GM20431 (cell line): Measurements from ENCODE around the gene USP40.

ENCODE experiments used
- in situ Hi-C: fragments of 300-500 bp; cut with MseI, MboI; formaldehyde crosslinking; loops from one replicate; pipeline ENCODE4 v1.15.0; 2020; ENCODE audit warnings: low sequenced_read_pairs; ENCODE audit not compliant: unreplicated experiment

The USP40 gene

GRCh38 chr2:233499928-233500327 lies 66.7 kb downstream of the USP40 start:
- in situ Hi-C loops: no loop called here

DNA sequence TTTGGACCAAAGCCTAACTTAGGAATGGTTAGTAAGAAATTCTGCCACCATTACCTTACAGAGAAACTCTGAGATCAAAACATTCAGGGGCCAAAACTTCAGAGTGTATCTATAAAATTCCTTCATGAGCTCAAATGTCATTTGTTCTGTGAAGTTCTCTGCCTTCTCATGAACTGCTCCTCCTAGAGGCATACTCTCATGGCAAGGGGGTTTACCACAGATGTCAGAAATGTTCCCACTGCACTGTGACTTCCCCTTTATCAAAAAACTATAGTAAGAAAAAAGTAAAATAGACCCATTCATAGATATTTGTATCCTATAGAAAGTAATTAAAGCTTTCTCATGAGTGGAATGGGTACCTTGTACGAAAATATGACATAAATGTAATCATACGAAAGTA lies 68.5 kb downstream of the USP40 start:
- in situ Hi-C loops: no loop called here

- in situ Hi-C loops: no loop called here
Measured at GRCh38 chr2:233497692-233498091, 68.9 kb downstream of the USP40 start.

- in situ Hi-C loops: no loop called here
Measured at GRCh38 chr2:233495503-233496496, 70.8 kb downstream of the USP40 start.

DNA sequence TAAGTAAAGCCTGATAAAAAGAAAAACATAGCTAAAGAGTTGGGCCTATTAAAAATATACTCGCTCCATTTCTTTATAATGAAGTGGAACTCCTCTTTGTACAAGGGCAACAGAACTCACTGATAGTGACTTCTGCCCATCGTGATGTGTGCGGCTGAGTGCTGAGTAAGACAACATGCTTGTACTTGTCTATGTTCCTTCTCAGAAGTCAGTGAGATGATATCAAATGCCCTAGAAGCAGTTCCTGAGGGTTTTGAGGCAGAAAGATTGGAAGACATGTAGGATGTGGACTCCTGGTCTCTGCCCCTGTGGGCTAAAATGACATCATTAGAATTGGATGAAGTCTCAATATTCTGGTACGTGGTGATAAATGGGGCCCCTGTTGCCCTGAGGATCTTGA lies 73.8 kb downstream of the USP40 start:
- in situ Hi-C loops: no loop called here

DNA sequence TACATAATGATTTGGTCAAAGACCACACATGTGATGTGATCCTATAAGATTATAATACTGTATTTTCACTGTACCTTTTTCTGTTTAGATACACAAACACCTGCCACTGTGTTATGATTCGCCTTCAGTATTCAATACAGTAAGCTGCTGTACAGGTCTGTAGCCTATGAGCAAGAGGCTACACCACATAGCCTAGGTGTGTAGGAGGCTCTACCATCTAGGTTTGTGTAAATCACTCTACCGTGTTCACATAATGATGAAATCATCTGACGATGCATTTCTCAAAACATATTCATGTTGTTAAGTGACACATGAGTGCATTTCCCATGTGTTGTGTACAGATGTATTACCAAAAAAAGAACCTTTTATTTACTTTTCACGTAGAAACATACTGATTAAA lies 74.5 kb downstream of the USP40 start:
- in situ Hi-C loops: no loop called here

GRCh38 chr2:233491326-233491725 lies 75.3 kb downstream of the USP40 start:
- in situ Hi-C loops: no loop called here

DNA sequence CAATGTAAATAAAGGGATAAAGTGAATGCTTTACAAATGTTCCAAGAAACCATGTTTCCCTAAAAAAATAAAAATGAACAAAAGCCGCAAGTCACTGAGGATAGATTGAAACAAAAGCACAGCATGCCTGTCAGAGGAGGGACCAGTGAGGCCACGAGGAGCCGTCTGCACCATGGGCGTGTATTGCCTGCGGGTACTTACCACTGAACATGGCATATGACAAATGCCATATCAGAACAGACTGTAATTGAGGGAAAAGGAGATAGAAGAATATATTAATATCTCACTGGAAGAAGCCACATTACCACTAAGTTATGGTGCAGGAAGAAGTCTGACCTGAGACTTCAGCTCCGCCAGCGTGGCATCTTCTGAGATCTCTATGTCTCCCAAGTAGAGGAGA lies 75.8 kb downstream of the USP40 start:
- in situ Hi-C loops: no loop called here

DNA sequence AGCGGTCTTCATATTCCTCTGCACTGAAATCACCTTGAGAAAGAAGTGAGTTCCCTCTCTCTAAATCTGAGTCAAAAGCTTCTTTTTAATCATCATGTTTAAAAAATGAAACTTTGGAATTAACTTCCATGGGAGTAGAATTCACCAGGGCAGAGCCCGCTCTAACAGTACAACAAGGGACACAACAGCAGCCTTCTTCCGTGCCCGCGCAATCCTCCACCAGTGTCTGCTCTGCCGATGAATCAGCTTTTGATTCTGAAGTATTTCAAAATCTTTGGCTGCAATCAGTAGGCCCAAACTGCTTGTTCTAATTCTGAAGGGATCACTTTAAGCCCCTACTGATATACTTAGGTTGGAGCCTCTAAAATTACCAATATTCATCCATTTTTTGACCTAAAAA lies 76.9 kb downstream of the USP40 start:
- in situ Hi-C loops: no loop called here

GRCh38 chr2:233489143-233489542 lies 77.4 kb downstream of the USP40 start:
- in situ Hi-C loops: no loop called here

DNA sequence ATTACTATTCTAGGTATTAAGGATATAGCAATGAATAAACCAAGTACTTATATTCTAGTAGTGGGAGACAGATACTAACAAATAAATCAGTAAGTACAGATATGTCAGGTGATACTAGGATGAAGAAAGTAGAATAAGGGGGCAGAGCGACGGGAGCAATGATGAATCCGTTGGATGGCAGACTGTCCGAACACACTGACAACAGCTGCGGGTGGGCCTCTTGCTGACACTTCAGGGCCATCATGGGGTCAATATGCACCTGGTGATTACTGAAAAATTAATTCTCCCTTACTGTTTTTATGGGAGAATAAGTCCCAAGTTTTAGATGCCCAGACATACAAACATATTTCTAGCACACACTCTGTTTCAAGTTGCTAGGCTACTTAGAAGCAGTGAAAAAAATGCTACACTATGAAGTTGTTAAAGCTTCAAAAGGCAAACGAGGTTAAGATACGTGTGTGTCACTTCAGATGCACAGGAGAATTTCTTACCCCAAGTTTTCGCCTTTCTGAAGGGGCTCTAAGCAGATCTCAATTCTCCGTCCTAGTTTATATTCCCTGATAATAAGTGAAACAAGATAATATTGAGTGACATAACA lies 78.7 kb downstream of the USP40 start:
- in situ Hi-C loops: no loop called here

GRCh38 chr2:233486778-233487552 lies 79.6 kb downstream of the USP40 start:
- in situ Hi-C loops: no loop called here

DNA sequence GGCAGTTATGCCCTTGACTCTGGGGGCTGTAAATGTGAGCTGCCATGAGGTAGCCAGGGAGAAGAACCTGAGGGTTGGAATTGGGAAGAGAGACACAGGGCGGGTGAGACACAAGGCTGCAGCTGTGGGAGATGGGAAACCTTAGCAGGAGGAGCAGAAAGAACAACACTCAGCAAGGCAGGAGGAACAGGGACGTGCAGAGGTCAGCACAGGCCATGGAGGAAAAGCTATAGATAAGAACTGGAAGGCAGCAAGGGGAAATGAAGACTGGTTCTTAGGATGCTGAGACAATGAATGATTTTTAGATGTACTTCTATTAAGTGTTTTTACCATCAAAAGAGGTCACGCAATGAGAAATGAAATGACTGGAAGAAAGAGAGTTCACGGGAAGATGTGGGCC lies 80.2 kb downstream of the USP40 start:
- in situ Hi-C loops: no loop called here

GRCh38 chr2:233485726-233486125 lies 80.9 kb downstream of the USP40 start:
- in situ Hi-C loops: no loop called here

DNA sequence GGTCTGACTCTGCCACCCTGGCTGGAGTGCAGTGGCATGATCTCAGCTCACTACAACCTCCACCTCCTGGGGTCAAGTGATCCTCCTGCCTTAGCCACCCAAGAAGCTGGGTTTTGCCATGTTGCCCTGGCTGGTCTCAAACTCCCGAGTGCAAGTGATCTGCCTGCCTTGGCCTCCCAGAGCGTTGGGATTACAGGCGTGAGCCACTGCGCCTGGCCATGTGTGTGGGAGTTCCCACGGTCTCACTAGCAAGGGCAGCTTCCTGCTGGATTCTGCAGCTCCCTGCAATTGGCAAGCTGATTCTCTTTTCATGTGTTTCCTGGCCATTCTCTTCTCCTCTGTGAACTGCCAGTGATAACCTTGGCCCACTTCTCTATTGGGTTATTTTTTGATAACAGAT lies 84.0 kb downstream of the USP40 start:
- in situ Hi-C loops: no loop called here

- in situ Hi-C loops: no loop called here
Measured at GRCh38 chr2:233481368-233482142, 85.0 kb downstream of the USP40 start.

DNA sequence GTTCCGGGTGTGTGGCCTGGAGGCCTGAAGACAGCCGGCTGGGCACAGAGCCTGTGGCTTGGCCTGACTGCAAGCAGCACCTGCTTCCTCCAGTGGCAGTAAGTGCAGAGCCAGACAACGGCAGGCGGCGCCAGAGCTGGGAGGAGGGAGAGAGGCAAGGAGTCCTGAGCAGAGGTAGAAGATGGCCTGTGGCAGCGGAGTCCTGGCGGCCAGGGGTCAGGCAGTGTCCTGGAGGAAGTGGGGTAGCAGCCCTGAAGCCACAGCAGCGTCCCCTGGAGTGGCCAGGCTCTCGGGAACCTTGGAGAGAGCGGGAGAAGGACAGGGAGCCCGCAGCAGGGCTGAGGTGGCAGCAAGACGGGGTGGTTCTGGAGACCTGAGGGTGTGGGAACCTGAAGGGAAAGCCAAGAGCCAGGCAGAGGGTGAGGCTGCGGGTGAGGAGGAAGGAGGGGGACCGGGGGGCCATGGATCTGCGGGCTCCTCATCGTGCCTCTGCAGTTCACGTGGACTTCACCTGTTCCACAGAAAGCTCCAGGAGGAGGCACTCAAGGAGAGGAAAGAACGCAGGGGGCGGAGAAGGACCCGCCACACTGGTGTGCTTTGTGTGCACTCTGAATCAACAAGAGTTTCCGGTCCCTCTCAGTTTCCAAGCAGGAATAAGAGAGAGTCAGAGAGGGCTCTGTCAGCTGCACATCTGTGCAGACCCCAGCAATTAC lies 85.9 kb downstream of the USP40 start:
- in situ Hi-C loops: no loop called here

DNA sequence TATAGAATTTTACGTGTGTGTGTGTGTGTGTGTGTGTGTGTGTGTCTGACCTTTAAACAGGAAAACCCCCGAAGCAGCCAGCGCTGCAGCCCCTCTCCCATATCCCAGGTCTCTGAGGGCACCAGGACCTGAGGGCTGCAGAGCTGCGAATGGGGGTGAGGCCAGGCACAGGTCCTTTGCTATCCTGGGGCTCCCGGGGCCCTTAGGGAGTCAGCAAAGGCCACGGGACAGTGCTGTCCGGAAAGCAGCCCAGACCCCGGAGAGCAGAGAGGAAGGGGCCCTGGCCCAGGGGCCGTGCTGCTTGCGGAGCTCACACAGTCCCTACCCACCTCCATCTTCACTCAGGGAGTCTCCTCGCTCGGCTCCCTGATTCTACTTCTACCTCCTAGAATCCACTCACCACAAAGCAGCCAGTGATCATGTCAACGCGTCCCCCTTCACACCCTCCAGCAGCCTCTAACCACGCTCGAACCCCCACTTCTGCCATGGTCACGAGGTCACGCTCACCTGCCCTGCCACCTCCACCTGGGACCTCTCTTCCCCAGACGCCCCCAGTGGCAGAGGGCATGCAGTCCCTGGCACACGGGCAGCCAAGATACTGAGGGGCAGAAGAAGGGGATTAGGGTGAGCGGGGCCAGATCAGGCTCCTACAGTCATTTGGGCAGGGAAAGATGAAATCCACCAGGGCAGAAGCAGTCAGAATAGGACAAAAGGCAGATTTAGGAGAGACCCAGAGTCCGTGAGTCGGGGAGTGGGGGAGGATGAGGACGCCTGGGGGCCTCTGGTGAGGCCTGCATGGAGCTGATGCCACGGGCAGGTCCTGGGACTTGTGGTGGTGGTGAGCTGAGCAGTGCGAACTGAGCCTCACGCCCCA lies 86.7 kb downstream of the USP40 start:
- in situ Hi-C loops: no loop called here
